ENCODE measurements around the gene CBR1. TPM values are rescaled to one million over a fixed set of nuclear protein-coding genes. Genes with fewer than 3 reads are reported as not detected.

Gene CBR1
- total and polyA plus RNA-seq, 2 of the 13 experiments (the other 11 are each of a cell fraction or from before 2014, with no cell fraction given): 33.7 to 38.7 TPM

- TF ChIP-seq NR2F2 (IDR thresholded peaks at IDR 0.05; ENCODE audit: borderline replicate concordance, low read depth) (peak; percentile 60; the same call in 1 of the 2 replicates), STAT6 (CRISPR knock-in tag; IDR thresholded peaks at IDR 0.05; ENCODE audit: borderline replicate concordance) (no peak), ZNF34 (CRISPR knock-in tag; IDR thresholded peaks at IDR 0.05; ENCODE audit: borderline replicate concordance) (no peak), ZNF562 (CRISPR knock-in tag; IDR thresholded peaks at IDR 0.05; ENCODE audit: borderline replicate concordance) (no peak), GRHL1 (CRISPR knock-in tag; conservative IDR thresholded peaks at IDR 0.05) (no peak), HOXA7 (CRISPR knock-in tag; IDR thresholded peaks at IDR 0.05) (no peak), DNMT1 (CRISPR knock-in tag; IDR thresholded peaks at IDR 0.05) (no peak), ZNF746 (CRISPR knock-in tag; IDR thresholded peaks at IDR 0.05) (no peak), TRIM22 (IDR thresholded peaks at IDR 0.05) (no peak), ELF3 (CRISPR knock-in tag; IDR thresholded peaks at IDR 0.05) (0 out of 2 replicates have a peak, but pooled peaks have one; percentile 12), TCF12 (IDR thresholded peaks at IDR 0.05) (no peak), TCF12 (CRISPR knock-in tag; IDR thresholded peaks at IDR 0.05) (no peak), THAP11 (CRISPR knock-in tag; IDR thresholded peaks at IDR 0.05) (peak; percentile 53; the same call in 1 of the 2 replicates), ZBTB2 (CRISPR knock-in tag; IDR thresholded peaks at IDR 0.05; ENCODE audit: low read depth) (no peak), ISL2 (CRISPR knock-in tag; IDR thresholded peaks at IDR 0.05) (0 out of 2 replicates have a peak, but pooled peaks have one; percentile 20), ZNF570 (CRISPR knock-in tag; IDR thresholded peaks at IDR 0.05; ENCODE audit: borderline replicate concordance) (no peak), ZHX1 (CRISPR knock-in tag; IDR thresholded peaks at IDR 0.05; ENCODE audit: low read depth) (no peak), TEF (CRISPR knock-in tag; IDR thresholded peaks at IDR 0.05) (peak; percentile 87; the same call in 1 of the 2 replicates), CEBPB (IDR thresholded peaks at IDR 0.05; ENCODE audit: borderline replicate concordance, low read depth, low read length) (no peak), JUNB (CRISPR knock-in tag; IDR thresholded peaks at IDR 0.05; ENCODE audit: borderline replicate concordance) (no peak)
These were observed 3.4 kb downstream of the CBR1 start (continued) for GRCh38 chr21:36073181-36073580.
